GM15510 (cell line): ENCODE data around the gene CSPG4.
A peak's percentile ranks its signal among the peaks of the same experiment; 100 is the strongest.

Experiments used
- POLR2A ChIP-seq: IDR thresholded peaks from 3 replicates; pipeline ENCODE4 v1.6.1; 2011; ENCODE audit warnings: borderline replicate concordance; ENCODE audit not compliant: insufficient read length; ENCODE audit errors: extremely low read depth

CSPG4 gene

GRCh38 chr15:75712668-75713337 is at the start of gene CSPG4:
CSPG4 (minus strand) TSS chr15:75712848; CDS start chr15:75712755, 93 bp downstream.
- TF ChIP-seq POLR2A, result no peak

- no peak for TF ChIP-seq POLR2A
Measured at GRCh38 chr15:75761446-75762356, 49.1 kb upstream of the CSPG4 start.

- no peak for TF ChIP-seq POLR2A
Measured at GRCh38 chr15:75760704-75761435, 48.2 kb upstream of the CSPG4 start.

GRCh38 chr15:75759416-75760130 is 46.9 kb upstream of the CSPG4 start:
- no peak for TF ChIP-seq POLR2A

GRCh38 chr15:75758071-75758872 is 45.6 kb upstream of the CSPG4 start:
- peak; percentile 57 for TF ChIP-seq POLR2A

- no peak for TF ChIP-seq POLR2A
Measured at GRCh38 chr15:75753145-75753544, 40.5 kb upstream of the CSPG4 start.

- TF ChIP-seq POLR2A, result no peak
Measured at GRCh38 chr15:75751891-75752290, 39.2 kb upstream of the CSPG4 start.

GRCh38 chr15:75751116-75751875 is 38.6 kb upstream of the CSPG4 start:
- no peak for TF ChIP-seq POLR2A

- no peak for TF ChIP-seq POLR2A
Measured at GRCh38 chr15:75750261-75751050, 37.8 kb upstream of the CSPG4 start.

GRCh38 chr15:75749820-75750219 is 37.2 kb upstream of the CSPG4 start:
- no peak for TF ChIP-seq POLR2A

- TF ChIP-seq POLR2A, result no peak
Measured at GRCh38 chr15:75745305-75745704, 32.7 kb upstream of the CSPG4 start.

- no peak for TF ChIP-seq POLR2A
Measured at GRCh38 chr15:75739791-75740190, 27.1 kb upstream of the CSPG4 start.
